ENCODE measurements around the gene RLN3. TPM values are rescaled to one million over a fixed set of nuclear protein-coding genes. Genes with fewer than 3 reads are reported as not detected.

Gene RLN3
- total and polyA plus RNA-seq, 2 of the 8 experiments (the other 6 are each of a cell fraction or from before 2014, with no cell fraction given) = not detected

DNA sequence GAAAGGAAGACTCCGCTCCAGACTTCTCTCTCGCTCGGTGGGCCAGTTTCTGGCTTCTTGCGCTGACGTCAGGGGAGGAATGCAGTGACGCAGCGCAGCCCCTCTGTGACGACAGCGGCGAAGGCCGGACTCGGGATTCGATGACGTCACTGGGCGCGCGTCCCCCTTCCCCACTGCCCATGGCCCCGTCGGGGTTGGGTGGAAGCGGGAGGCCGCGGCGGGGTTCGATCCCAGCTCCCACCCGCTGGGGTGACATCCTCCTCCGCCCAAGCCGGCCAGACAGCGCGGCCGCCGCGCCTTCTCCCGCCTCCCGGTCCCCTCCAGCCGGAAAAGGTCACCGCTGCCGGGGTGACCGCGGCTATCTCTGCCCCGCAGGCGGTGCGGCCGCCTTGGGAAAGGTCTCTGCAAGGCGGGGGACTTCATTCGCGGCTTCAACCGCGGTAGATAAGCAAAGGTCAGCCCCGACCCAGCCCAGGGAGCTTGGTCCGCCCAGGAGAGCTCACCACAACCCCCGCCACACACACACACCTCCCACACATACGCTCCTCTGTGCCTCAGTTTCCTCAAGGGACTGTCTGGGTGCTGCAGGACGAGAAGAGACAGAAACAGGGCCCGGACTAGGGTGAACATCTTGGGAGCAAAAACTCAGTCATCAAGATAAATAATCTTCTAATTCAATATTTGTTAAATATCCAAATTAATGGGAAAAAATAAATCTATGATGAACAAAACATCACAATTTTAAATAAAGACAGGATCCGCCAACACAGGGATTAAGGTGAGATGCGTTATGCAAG lies 21.0 kb upstream of the RLN3 start (continued):
- TF ChIP-seq SIN3A (conservative IDR thresholded peaks at IDR 0.05 in 1 of 2, IDR thresholded peaks at IDR 0.05 in 1 of 2; ENCODE audit: low read depth in 1 of 2, low read length in 2 of 2) (0 out of 4 replicates have a peak, but pooled peaks of 1 of the 2 experiments have one; percentile 47), CREB1 (IDR thresholded peaks at IDR 0.05) (peak; percentile 100), RXRA (IDR thresholded peaks at IDR 0.05; ENCODE audit: insufficient read depth, low read depth, low read length) (0 out of 2 replicates have a peak, but pooled peaks have one; percentile 33), EZH2 (IDR thresholded peaks at IDR 0.05; ENCODE audit: low read depth, low read length, severe bottlenecking) (no peak), TBP (IDR thresholded peaks at IDR 0.05; ENCODE audit: low read depth, low read length) (peak; percentile 51; the same call in 1 of the 2 replicates), POLR2A (IDR thresholded peaks at IDR 0.05; ENCODE audit: control extremely low read depth in 1 of 2, low read depth in 2 of 2, low read length in 2 of 2) (peak in 1 of 2 experiments; percentile 50; a peak in 1 of 3 replicates), ASH2L (IDR thresholded peaks at IDR 0.05; ENCODE audit: low read length) (peak; percentile 80), KDM4A (IDR thresholded peaks at IDR 0.05; ENCODE audit: low read depth, low read length, severe bottlenecking) (peak; percentile 88), BRCA1 (IDR thresholded peaks at IDR 0.05; ENCODE audit: low read depth, low read length) (peak; percentile 60; the same call in 1 of the 2 replicates), KDM1A (IDR thresholded peaks at IDR 0.05; ENCODE audit: borderline replicate concordance, low read length) (peak; percentile 43; the same call in 1 of the 2 replicates)
